Astrocyte (in vitro differentiated cells and primary cell): ENCODE measurements around the gene PSEN2. TPM values are rescaled to one million over a fixed set of nuclear protein-coding genes. Genes with fewer than 3 reads are reported as not detected.

Experiments
- DNase-seq: peaks from one replicate; pipeline ENCODE4 v3.0.0-alpha.2; 2010; ENCODE audit warnings: low read depth
- FAIRE-seq: peaks from 2 replicates; lab custom pipeline; 2011; peaks lifted over from hg19 to GRCh38; lab: Jason Lieb, UNC
- H2AFZ ChIP-seq: 2 replicates; pipeline ENCODE4 v1.6.0; 2012; ENCODE audit warnings: low read depth, low read length, inconsistent platforms
- H3K27ac ChIP-seq: 2 replicates; pipeline ENCODE4 v1.5.1; 2011; ENCODE audit warnings: low read depth, low read length, inconsistent platforms
- H3K27me3 ChIP-seq: 2 replicates; pipeline ENCODE4 v1.6.0; 2011; ENCODE audit warnings: low read length, inconsistent platforms; ENCODE audit not compliant: insufficient read depth
- H3K36me3 ChIP-seq: 2 replicates; pipeline ENCODE4 v1.5.1; 2011; ENCODE audit warnings: low read length, inconsistent platforms; ENCODE audit not compliant: insufficient read depth
- H3K4me1 ChIP-seq: 2 replicates; pipeline ENCODE4 v1.5.1; 2011; ENCODE audit warnings: low read length, inconsistent platforms; ENCODE audit not compliant: insufficient read depth
- H3K4me2 ChIP-seq: 2 replicates; pipeline ENCODE4 v1.6.0; 2012; ENCODE audit warnings: low read length, inconsistent platforms
- H3K4me3 ChIP-seq: 2 replicates; pipeline ENCODE4 v1.5.1; 2011; ENCODE audit warnings: low read depth, mild to moderate bottlenecking, low read length, inconsistent platforms; ENCODE audit not compliant: insufficient read depth
- H3K79me2 ChIP-seq: 2 replicates; pipeline ENCODE4 v1.6.0; 2012; ENCODE audit warnings: mild to moderate bottlenecking, low read length, inconsistent platforms; ENCODE audit not compliant: insufficient read depth
- H3K9ac ChIP-seq: 2 replicates; pipeline ENCODE4 v1.6.0; 2012; ENCODE audit warnings: mild to moderate bottlenecking, low read length, inconsistent platforms
- H3K9me3 ChIP-seq: 2 replicates; pipeline ENCODE4 v1.5.1; 2012; ENCODE audit warnings: low read depth, mild to moderate bottlenecking, low read length, inconsistent platforms; ENCODE audit not compliant: insufficient read depth
- H4K20me1 ChIP-seq: 2 replicates; pipeline ENCODE4 v1.6.0; 2012; ENCODE audit warnings: low read length, inconsistent platforms; ENCODE audit not compliant: insufficient read depth
- H3K27ac Mint-ChIP-seq: one replicate; pipeline ENCODE4 v1.8.0; 2021; ENCODE audit warnings: mild to moderate bottlenecking, mixed read lengths; ENCODE audit not compliant: unreplicated experiment
- H3K27me3 Mint-ChIP-seq: one replicate; pipeline ENCODE4 v1.8.0; 2021; ENCODE audit warnings: low read depth, mixed read lengths; ENCODE audit not compliant: unreplicated experiment
- H3K36me3 Mint-ChIP-seq: one replicate; pipeline ENCODE4 v1.8.0; 2021; ENCODE audit warnings: low read depth, mixed read lengths; ENCODE audit not compliant: unreplicated experiment
- H3K4me1 Mint-ChIP-seq: one replicate; pipeline ENCODE4 v1.8.0; 2021; ENCODE audit warnings: low read depth, mixed read lengths; ENCODE audit not compliant: unreplicated experiment
- H3K4me3 Mint-ChIP-seq: one replicate; pipeline ENCODE4 v1.8.0; 2021; ENCODE audit warnings: mild to moderate bottlenecking, moderate library complexity, mixed read lengths; ENCODE audit not compliant: unreplicated experiment
- H3K9me3 Mint-ChIP-seq: one replicate; pipeline ENCODE4 v1.8.0; 2021; ENCODE audit warnings: mild to moderate bottlenecking, mixed read lengths; ENCODE audit not compliant: unreplicated experiment
- CTCF ChIP-seq: IDR thresholded peaks from 2 replicates; pipeline ENCODE4 v1.5.1; 2011; ENCODE audit warnings: low read depth, mild to moderate bottlenecking, inconsistent platforms, low read length, moderate library complexity; ENCODE audit not compliant: insufficient read depth
- EZH2 ChIP-seq: IDR thresholded peaks from 2 replicates; pipeline ENCODE4 v1.6.1; 2012; ENCODE audit warnings: mild to moderate bottlenecking, low read length, inconsistent platforms; ENCODE audit not compliant: insufficient read depth
- total RNA-seq: library from RNA; stranded (reverse); gene quantifications from 2 replicates; pipeline ENCODE4 v1.2.1, GENCODE V29; 2021

PSEN2 gene
- total RNA-seq, 1 donor from 2014 or later, result 12.4 TPM

- Histone ChIP-seq H3K27ac (no peak overlapping the region), H2AFZ (no peak overlapping the region), H3K36me3 (no peaks in the 10 kb centered on the region), H3K4me1 (peaks cover 20% of the 10 kb centered on the region), H3K9ac (no peak overlapping the region), H3K79me2 (no peaks in the 10 kb centered on the region), H3K4me2 (no peak overlapping the region), H4K20me1 (no peaks in the 10 kb centered on the region), H3K9me3 (no peaks in the 10 kb centered on the region), H3K27me3 (peaks cover 3% of the 10 kb centered on the region), H3K4me3 (no peak overlapping the region)
- Mint-ChIP-seq H3K9me3 (no peaks in the 10 kb centered on the region), H3K4me1 (peaks cover 10% of the 10 kb centered on the region), H3K27me3 (no peaks in the 10 kb centered on the region), H3K36me3 (no peaks in the 10 kb centered on the region), H3K4me3 (no peak overlapping the region), H3K27ac (no peak overlapping the region)
- DNase-seq (no peak), FAIRE-seq (no peak)
- TF ChIP-seq EZH2 (no peak), CTCF (no peak)
Measured at GRCh38 chr1:226873771-226874578, 3.6 kb downstream of the PSEN2 start.

GRCh38 chr1:226874579-226875425, 4.4 kb downstream of the PSEN2 start:
- H3K36me3 Mint-ChIP-seq, result peaks cover 3% of the 10 kb centered on the region
- H3K27me3 Mint-ChIP-seq, result no peaks in the 10 kb centered on the region
- FAIRE-seq (no peak), DNase-seq (no peak)
- Histone ChIP-seq H4K20me1 (no peaks in the 10 kb centered on the region), H3K79me2 (no peaks in the 10 kb centered on the region), H3K4me1 (peaks cover 20% of the 10 kb centered on the region), H3K9me3 (no peaks in the 10 kb centered on the region), H3K36me3 (no peaks in the 10 kb centered on the region), H3K4me2 (no peak overlapping the region), H2AFZ (no peak overlapping the region), H3K27ac (no peak overlapping the region), H3K27me3 (no peaks in the 10 kb centered on the region), H3K4me3 (no peak overlapping the region), H3K9ac (no peak overlapping the region)
- no peak overlapping the region for H3K4me3 Mint-ChIP-seq
- no peak overlapping the region for H3K27ac Mint-ChIP-seq
- H3K4me1 Mint-ChIP-seq, result peaks cover 10% of the 10 kb centered on the region
- H3K9me3 Mint-ChIP-seq, result no peaks in the 10 kb centered on the region
- TF ChIP-seq CTCF (no peak), EZH2 (no peak)
